ENCODE results near the gene SPDYE11. TPM values are rescaled to one million over a fixed set of nuclear protein-coding genes. Genes with fewer than 3 reads are reported as not detected.
"Not testable (repeated sequence)": the region's sequence is repeated elsewhere in the genome, so short reads cannot be mapped to it uniquely, and the experiment has no call there.

SPDYE11 gene
- total and polyA plus RNA-seq, 2 of the 8 experiments (the other 6 are each of a cell fraction or from before 2014, with no cell fraction given): not detected

GRCh38 chr7:73085938-73086337 is 28.2 kb upstream of the SPDYE11 start, which contains the start of gene SPDYE9:
Gene SPDYE9 (minus strand): TSS chr7:73086038. CDS start chr7:73084238, 1,800 bp downstream.
- WGBS, 2 experiments (ENCODE audit: extremely low coverage in 1 of 2, insufficient coverage in 1 of 2, insufficient read length in 1 of 2, insufficient replicate concordance in 2 of 2, low coverage in 1 of 2, low lambda C conversion rate in 2 of 2, missing lambda C conversion rate in 1 of 2): no CpG with 5 or more reads among the region's 8 CpGs
- H4K20me1 ChIP-seq (replicated peaks in 1 of 2; ENCODE audit: control insufficient read depth in 1 of 2, insufficient read depth in 2 of 2, low read length in 2 of 2); H2BK20ac ChIP-seq (ENCODE audit: low read length); H3K36me3 ChIP-seq (ENCODE audit: control insufficient read depth in 2 of 4, insufficient read depth in 4 of 4, low read length in 3 of 4); H3K14ac ChIP-seq (ENCODE audit: insufficient read length); H2BK120ac ChIP-seq (replicated peaks; ENCODE audit: low read depth, low read length); FAIRE-seq; POLR2A ChIA-PET (ENCODE audit: partially characterized antibody); H3K27ac ChIP-seq (ENCODE audit: low read depth, low read length); H4K91ac ChIP-seq (replicated peaks; ENCODE audit: insufficient read length, low read length); H3K18ac ChIP-seq (ENCODE audit: extremely low read depth, low read length); H3K56ac ChIP-seq (replicated peaks; ENCODE audit: insufficient read length, low read depth, low read length); H3K23me2 ChIP-seq (ENCODE audit: low read depth, low read length); H3K9ac ChIP-seq (replicated peaks in 1 of 4; ENCODE audit: extremely low read depth in 1 of 4, low read depth in 3 of 4, low read length in 3 of 4); H4K8ac ChIP-seq (ENCODE audit: extremely low read depth, insufficient read depth, low read length); H2BK15ac ChIP-seq (ENCODE audit: low read length); CTCF ChIA-PET (ENCODE audit: partially characterized antibody); H3K79me2 ChIP-seq (ENCODE audit: control insufficient read depth in 1 of 2, insufficient read depth in 2 of 2, low read length in 2 of 2); H3K23ac ChIP-seq (ENCODE audit: insufficient read length); H3K27me3 ChIP-seq (replicated peaks in 1 of 4; ENCODE audit: control insufficient read depth in 3 of 4, extremely low read depth in 1 of 4, insufficient read depth in 3 of 4, low read length in 3 of 4); H3K4me2 ChIP-seq (ENCODE audit: insufficient read depth in 1 of 2, low read depth in 2 of 2, low read length in 2 of 2); H3K79me1 ChIP-seq (ENCODE audit: low read depth, low read length); H4K5ac ChIP-seq (ENCODE audit: insufficient read length, low read depth, low read length); H2AFZ ChIP-seq (ENCODE audit: low read length); H2BK5ac ChIP-seq (ENCODE audit: low read depth, low read length); DNase-seq (ENCODE audit: low read depth in 1 of 2, low spot score in 2 of 2); H2AK5ac ChIP-seq (ENCODE audit: low read depth, low read length); H2BK12ac ChIP-seq (ENCODE audit: low read depth, low read length); H3K4me3 ChIP-seq (ENCODE audit: extremely low read depth in 1 of 4, insufficient read depth in 2 of 4, low read depth in 3 of 4, low read length in 4 of 4); H3K4me1 ChIP-seq (replicated peaks in 1 of 4; ENCODE audit: control insufficient read depth in 3 of 4, insufficient read depth in 4 of 4, low read length in 3 of 4); H3K9me3 ChIP-seq (ENCODE audit: insufficient read depth in 2 of 2, low read depth in 1 of 2, low read length in 1 of 2); H3K4ac ChIP-seq (replicated peaks; ENCODE audit: insufficient read length, low read depth, low read length): not testable (repeated sequence)

- H2BK120ac ChIP-seq (replicated peaks; ENCODE audit: low read depth, low read length); H2BK5ac ChIP-seq (ENCODE audit: low read depth, low read length); FAIRE-seq; H3K36me3 ChIP-seq (ENCODE audit: control insufficient read depth in 2 of 4, insufficient read depth in 4 of 4, low read length in 3 of 4); H2AFZ ChIP-seq (ENCODE audit: low read length); H3K9ac ChIP-seq (replicated peaks in 1 of 4; ENCODE audit: extremely low read depth in 1 of 4, low read depth in 3 of 4, low read length in 3 of 4); H4K20me1 ChIP-seq (replicated peaks in 1 of 2; ENCODE audit: control insufficient read depth in 1 of 2, insufficient read depth in 2 of 2, low read length in 2 of 2); CTCF ChIA-PET (ENCODE audit: partially characterized antibody); H3K9me3 ChIP-seq (ENCODE audit: insufficient read depth in 2 of 2, low read depth in 1 of 2, low read length in 1 of 2); H3K4ac ChIP-seq (replicated peaks; ENCODE audit: insufficient read length, low read depth, low read length); H3K4me3 ChIP-seq (ENCODE audit: extremely low read depth in 1 of 4, insufficient read depth in 2 of 4, low read depth in 3 of 4, low read length in 4 of 4); H4K8ac ChIP-seq (ENCODE audit: extremely low read depth, insufficient read depth, low read length); H3K23ac ChIP-seq (ENCODE audit: insufficient read length); H3K27ac ChIP-seq (ENCODE audit: low read depth, low read length); H3K18ac ChIP-seq (ENCODE audit: extremely low read depth, low read length); H3K56ac ChIP-seq (replicated peaks; ENCODE audit: insufficient read length, low read depth, low read length); H4K91ac ChIP-seq (replicated peaks; ENCODE audit: insufficient read length, low read length); H3K4me2 ChIP-seq (ENCODE audit: insufficient read depth in 1 of 2, low read depth in 2 of 2, low read length in 2 of 2); H3K79me2 ChIP-seq (ENCODE audit: control insufficient read depth in 1 of 2, insufficient read depth in 2 of 2, low read length in 2 of 2); DNase-seq (ENCODE audit: low read depth in 1 of 2, low spot score in 2 of 2); H3K23me2 ChIP-seq (ENCODE audit: low read depth, low read length); H3K14ac ChIP-seq (ENCODE audit: insufficient read length); H3K27me3 ChIP-seq (replicated peaks in 1 of 4; ENCODE audit: control insufficient read depth in 3 of 4, extremely low read depth in 1 of 4, insufficient read depth in 3 of 4, low read length in 3 of 4); POLR2A ChIA-PET (ENCODE audit: partially characterized antibody); H4K5ac ChIP-seq (ENCODE audit: insufficient read length, low read depth, low read length); H2BK15ac ChIP-seq (ENCODE audit: low read length); H3K79me1 ChIP-seq (ENCODE audit: low read depth, low read length); H3K4me1 ChIP-seq (replicated peaks in 1 of 4; ENCODE audit: control insufficient read depth in 3 of 4, insufficient read depth in 4 of 4, low read length in 3 of 4); H2BK20ac ChIP-seq (ENCODE audit: low read length); H2BK12ac ChIP-seq (ENCODE audit: low read depth, low read length); H2AK5ac ChIP-seq (ENCODE audit: low read depth, low read length): not testable (repeated sequence)
- WGBS, 2 experiments (ENCODE audit: extremely low coverage in 1 of 2, insufficient coverage in 1 of 2, insufficient read length in 1 of 2, insufficient replicate concordance in 2 of 2, low coverage in 1 of 2, low lambda C conversion rate in 2 of 2, missing lambda C conversion rate in 1 of 2): no CpG with 5 or more reads among the region's 8 CpGs
Observed at GRCh38 chr7:73029666-73030065, 28.0 kb downstream of the SPDYE11 start, which contains the start of gene SPDYE8. Gene SPDYE8 (minus strand): TSS chr7:73029766. CDS start chr7:73027966, 1,800 bp downstream.
